Measurements from ENCODE around the gene MRGPRF.

DNA sequence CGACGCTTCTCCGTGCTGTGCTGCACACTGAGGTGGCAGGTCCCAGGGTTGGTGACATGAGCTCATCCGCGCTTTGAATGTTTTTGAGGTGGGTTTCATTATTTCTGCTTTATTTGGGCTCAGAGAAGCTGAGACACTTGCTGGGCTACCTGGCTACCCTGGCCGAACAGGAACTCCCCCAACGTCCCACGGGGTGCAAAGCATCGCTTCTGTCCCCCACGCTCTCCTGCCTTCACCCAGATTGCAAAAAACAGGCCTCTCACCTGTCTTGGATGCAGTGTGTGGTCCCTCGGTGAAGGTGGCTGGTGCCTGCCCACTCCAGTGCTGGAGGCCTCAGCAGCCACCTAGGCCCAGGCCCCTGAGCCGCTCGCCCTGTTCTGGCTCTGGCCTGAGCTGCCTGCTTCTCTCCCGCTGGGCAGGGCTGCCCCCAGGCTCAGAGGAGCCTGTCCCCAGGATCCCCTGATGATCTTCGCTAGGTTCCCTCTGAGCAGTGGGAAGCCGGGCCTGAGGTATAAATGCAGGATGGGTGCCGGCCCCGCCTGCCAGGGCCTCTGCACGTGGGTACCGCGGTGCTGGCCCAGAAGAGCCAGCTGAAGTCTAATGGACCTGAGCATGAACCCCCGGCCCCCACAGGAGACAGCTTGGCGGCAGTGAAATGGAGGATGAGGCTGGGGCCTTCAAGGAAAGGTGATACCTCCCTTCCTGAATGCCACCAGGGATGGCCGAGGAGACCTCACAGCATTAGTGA is 16.5 kb downstream of the MRGPRF start:
- TF ChIP-seq, protein P1, sequence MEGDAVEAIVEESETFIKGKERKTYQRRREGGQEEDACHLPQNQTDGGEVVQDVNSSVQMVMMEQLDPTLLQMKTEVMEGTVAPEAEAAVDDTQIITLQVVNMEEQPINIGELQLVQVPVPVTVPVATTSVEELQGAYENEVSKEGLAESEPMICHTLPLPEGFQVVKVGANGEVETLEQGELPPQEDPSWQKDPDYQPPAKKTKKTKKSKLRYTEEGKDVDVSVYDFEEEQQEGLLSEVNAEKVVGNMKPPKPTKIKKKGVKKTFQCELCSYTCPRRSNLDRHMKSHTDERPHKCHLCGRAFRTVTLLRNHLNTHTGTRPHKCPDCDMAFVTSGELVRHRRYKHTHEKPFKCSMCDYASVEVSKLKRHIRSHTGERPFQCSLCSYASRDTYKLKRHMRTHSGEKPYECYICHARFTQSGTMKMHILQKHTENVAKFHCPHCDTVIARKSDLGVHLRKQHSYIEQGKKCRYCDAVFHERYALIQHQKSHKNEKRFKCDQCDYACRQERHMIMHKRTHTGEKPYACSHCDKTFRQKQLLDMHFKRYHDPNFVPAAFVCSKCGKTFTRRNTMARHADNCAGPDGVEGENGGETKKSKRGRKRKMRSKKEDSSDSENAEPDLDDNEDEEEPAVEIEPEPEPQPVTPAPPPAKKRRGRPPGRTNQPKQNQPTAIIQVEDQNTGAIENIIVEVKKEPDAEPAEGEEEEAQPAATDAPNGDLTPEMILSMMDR (IDR thresholded peaks at IDR 0.05 in 4 of 5, conservative IDR thresholded peaks at IDR 0.05 in 1 of 5): no peak
- no peak for TF ChIP-seq POLR2A (IDR thresholded peaks at IDR 0.05)

All from gastrocnemius medialis (tissue), 4 donors.